ENCODE measurements around the gene PCSK4. TPM values are rescaled to one million over a fixed set of nuclear protein-coding genes. Genes with fewer than 3 reads are reported as not detected.

Gene PCSK4
- polyA plus RNA-seq, 2 of the 4 experiments (the other 2 are of a cell fraction): 0.76 to 2.1 TPM

GRCh38 chr19:1524287-1524971, 34.3 kb upstream of the PCSK4 start:
- 25% methylated on average over 2 of the region's 49 CpGs for WGBS (ENCODE audit: missing lambda C conversion rate)
- POLR2A ChIA-PET: no interaction called here
- DNase-seq (ENCODE audit: low read depth in 1 of 2, low spot score in 1 of 2) (peak in 1 of 2 experiments; percentile 31), ATAC-seq (no peak), FAIRE-seq (no peak)
- TF ChIP-seq CHD2 (IDR thresholded peaks at IDR 0.05; ENCODE audit: low read length, partially characterized antibody) (no peak), CTCF (IDR thresholded peaks at IDR 0.05) (no peak), FOSB (CRISPR knock-in tag; IDR thresholded peaks at IDR 0.05) (no peak), NFE2L2 (conservative IDR thresholded peaks at IDR 0.05; ENCODE audit: low read length) (no peak), ATOH8 (CRISPR knock-in tag; IDR thresholded peaks at IDR 0.05; ENCODE audit: low read depth) (no peak), MAZ (IDR thresholded peaks at IDR 0.05; ENCODE audit: borderline replicate concordance, low read depth, low read length) (no peak), EP300 (IDR thresholded peaks at IDR 0.05) (no peak)
- Histone ChIP-seq H3K4me3 (no peak overlapping the region), H3K4me1 (no peaks in the 10 kb centered on the region), H3K4me2 (peak overlapping the region; percentile 30; the same call in 1 of the 3 replicates), H3K27ac (no peak overlapping the region), H3K9me3 (no peaks in the 10 kb centered on the region)
- CTCF ChIA-PET: interaction anchor here (1.1 kb wide), 1 partner anchor 22 kb away, joined by 5 read pairs; no protein-coding TSS in a partner anchor

GRCh38 chr19:1523412-1524286, 33.5 kb upstream of the PCSK4 start, which contains the start of gene PLK5:
PLK5 (plus strand) TSS chr19:1524077; CDS start chr19:1526997, 2,920 bp downstream.
- TF ChIP-seq JUNB (IDR thresholded peaks at IDR 0.05) (no peak), POLR2AphosphoS2 (conservative IDR thresholded peaks at IDR 0.05; ENCODE audit: low read length) (no peak), PHF8 (IDR thresholded peaks at IDR 0.05; ENCODE audit: borderline replicate concordance, low read depth) (no peak), MAFK (IDR thresholded peaks at IDR 0.05; ENCODE audit: partially characterized antibody) (no peak), RCOR1 (IDR thresholded peaks at IDR 0.05; ENCODE audit: low read depth, low read length) (no peak), EHF (CRISPR knock-in tag; IDR thresholded peaks at IDR 0.05) (no peak), KDM1A (IDR thresholded peaks at IDR 0.05; ENCODE audit: low read depth) (no peak), CHD4 (IDR thresholded peaks at IDR 0.05; ENCODE audit: borderline replicate concordance) (no peak), ESRRA (IDR thresholded peaks at IDR 0.05; ENCODE audit: borderline replicate concordance, low read length) (no peak), CTCF (IDR thresholded peaks at IDR 0.05) (no peak), RFX5 (IDR thresholded peaks at IDR 0.05) (no peak), RAD21 (conservative IDR thresholded peaks at IDR 0.05 in 1 of 2, IDR thresholded peaks at IDR 0.05 in 1 of 2) (no peak), CBX2 (IDR thresholded peaks at IDR 0.05; ENCODE audit: borderline replicate concordance, low read depth) (no peak), SREBF2 (IDR thresholded peaks at IDR 0.05) (no peak), BCL3 (IDR thresholded peaks at IDR 0.05) (no peak), GATA3 (IDR thresholded peaks at IDR 0.05; ENCODE audit: borderline replicate concordance) (no peak), MAX (IDR thresholded peaks at IDR 0.05) (no peak)
- FAIRE-seq: no peak

More at GRCh38 chr19:1523412-1524286, 33.5 kb upstream of the PCSK4 start, which contains the start of gene PLK5:
- Histone ChIP-seq H3K4me1 (no peaks in the 10 kb centered on the region), H3K9me3 (no peaks in the 10 kb centered on the region), H3K4me2 (peak within 1 kb of the TSS; percentile 30; the same call in 1 of the 3 replicates), H3K27ac (no peak within 1 kb of the TSS), H3K4me3 (no peak within 1 kb of the TSS)
- no peak for DNase-seq (ENCODE audit: low read depth in 1 of 2, low spot score in 1 of 2)
- WGBS (ENCODE audit: missing lambda C conversion rate): 85% methylated on average over 20 of the region's 92 CpGs
- ChIA-PET POLR2A (no interaction called here), CTCF (interaction anchor here (1.0 to 1.7 kb wide), 2 partner anchors 23 to 78 kb away, joined by 3 to 7 read pairs; no protein-coding TSS in a partner anchor)
- no peak for ATAC-seq

Measured in A549 (cell line).